UCSD-AML1 (cell line): Measurements from ENCODE around the gene HTRA1.

Source experiments
- DNase-seq: peaks from one replicate; lab custom pipeline; 2025; ENCODE audit not compliant: unreplicated experiment; lab: John Stamatoyannopoulos, UW

Gene HTRA1

GRCh38 chr10:122461367-122461728 is at the start of gene HTRA1:
TSS of gene HTRA1 (plus strand) at chr10:122461553. CDS start at chr10:122461653, 100 bp downstream.
- no peak for DNase-seq

DNA sequence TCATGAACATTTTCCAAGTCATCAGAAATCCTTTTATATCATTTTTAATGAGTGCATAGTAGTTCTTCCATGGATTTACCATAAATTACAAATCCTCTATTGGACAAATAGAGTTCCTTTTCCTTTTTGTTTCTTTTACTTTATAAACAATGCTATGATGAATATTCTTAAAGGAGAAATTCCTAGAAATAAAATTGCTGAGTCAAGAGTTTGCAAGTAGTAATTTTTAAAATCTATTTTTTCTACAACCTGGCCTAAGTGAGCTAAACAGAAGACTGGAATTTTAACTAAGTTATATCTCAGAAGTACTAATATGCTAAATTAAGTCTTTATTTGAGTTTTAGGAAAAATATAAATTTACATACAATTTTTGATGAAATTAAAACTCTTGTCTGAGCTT is 48.0 kb upstream of the HTRA1 start:
- no peak for DNase-seq

GRCh38 chr10:122417667-122418066 is 43.7 kb upstream of the HTRA1 start:
- DNase-seq, result no peak

DNA sequence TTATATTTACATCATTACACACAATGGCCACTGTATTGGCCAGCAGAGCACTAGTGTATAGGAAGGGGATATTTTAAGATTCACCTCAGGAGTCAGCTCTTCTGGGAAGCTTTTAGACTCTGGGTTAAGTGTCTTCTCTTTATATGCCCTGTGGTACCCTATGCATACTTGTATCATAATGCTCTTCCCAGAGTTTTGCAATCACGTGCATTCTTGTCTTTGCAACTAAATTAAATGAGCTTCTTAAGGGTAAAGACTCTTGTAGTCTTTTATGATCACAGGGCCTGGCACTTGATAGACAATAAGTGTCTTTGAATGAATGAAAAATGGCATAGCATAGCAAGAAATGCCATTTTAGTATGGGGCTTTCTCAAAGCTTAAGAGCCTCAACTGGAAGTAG is 42.3 kb upstream of the HTRA1 start:
- DNase-seq, result no peak

DNA sequence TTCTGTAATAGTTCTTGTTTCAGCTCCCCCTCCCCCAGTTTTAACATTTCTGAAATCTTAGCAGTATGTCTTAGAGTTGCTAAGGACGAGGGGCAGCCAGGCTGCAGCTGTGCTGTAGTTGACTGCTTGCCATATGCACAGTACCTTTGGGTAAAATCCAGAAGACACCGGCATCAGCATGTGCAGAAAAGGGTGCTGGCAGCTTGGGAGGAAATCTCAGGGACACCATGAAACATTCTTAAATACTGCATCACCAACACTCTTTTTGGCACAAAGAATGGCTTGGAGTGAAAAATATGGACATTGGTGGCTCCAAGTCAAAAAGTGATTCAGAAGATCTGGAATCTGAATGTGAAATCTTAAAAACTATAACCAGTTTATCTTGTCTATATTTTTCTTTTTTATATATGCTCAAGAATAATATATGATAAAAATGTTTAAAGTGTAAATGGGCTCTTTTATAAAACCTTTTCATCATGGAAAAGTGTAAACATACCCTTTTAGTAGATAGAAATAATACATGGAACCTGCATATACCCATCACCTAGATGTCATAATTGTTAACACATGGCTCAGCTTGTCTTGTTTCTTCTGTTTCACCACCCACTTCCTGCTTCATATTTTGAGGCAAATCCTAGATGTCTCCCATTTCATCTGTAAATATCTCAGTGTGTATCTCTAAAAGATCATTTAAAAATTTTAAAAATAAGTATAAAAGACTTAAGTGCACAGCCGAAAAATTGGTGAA is 41.3 kb upstream of the HTRA1 start:
- DNase-seq, result no peak

GRCh38 chr10:122420624-122421007 is 40.7 kb upstream of the HTRA1 start:
- no peak for DNase-seq

GRCh38 chr10:122421054-122421625 is 40.2 kb upstream of the HTRA1 start:
- DNase-seq, result no peak

- no peak for DNase-seq
These were observed 39.6 kb upstream of the HTRA1 start for GRCh38 chr10:122421742-122422141.

DNA sequence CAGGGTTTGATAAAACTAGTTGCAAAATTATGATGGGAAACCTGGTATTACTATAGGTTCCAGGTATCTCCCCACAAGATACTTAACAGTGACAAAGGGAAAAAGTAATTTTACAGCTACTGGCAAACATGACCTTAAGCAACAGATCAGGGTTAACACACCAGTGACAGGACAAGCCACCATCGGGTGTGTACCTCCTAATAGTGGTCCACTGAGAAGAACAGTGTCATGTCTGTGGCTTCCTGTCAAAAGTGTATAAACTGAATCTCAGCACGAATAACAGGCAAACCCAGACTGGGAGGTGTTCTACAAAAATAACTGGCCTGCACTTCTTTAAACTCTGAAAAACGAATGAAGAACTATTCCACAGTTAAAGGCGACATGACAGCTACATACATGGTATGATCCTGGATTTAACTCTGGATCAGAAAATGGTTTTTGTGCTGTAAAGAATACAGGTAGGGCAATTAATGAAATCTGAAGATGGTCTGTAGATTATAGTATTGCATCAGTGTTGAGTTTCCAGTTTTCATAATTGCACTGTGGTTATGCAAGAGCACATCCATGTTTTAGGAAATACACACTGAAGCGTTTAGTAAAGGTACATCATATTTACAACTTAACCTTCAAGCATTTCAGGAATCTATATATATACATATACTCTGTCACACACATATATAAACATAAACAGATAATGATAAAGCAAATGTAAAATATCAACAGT is 38.9 kb upstream of the HTRA1 start:
- DNase-seq, result no peak

- DNase-seq, result no peak
These were observed 37.3 kb upstream of the HTRA1 start for GRCh38 chr10:122424059-122424458.

- no peak for DNase-seq
These were observed 34.5 kb upstream of the HTRA1 start for GRCh38 chr10:122426829-122427228.

- DNase-seq, result no peak
These were observed 34.1 kb upstream of the HTRA1 start for GRCh38 chr10:122427280-122427679.

GRCh38 chr10:122435212-122435827 is 26.0 kb upstream of the HTRA1 start:
- DNase-seq, result no peak

DNA sequence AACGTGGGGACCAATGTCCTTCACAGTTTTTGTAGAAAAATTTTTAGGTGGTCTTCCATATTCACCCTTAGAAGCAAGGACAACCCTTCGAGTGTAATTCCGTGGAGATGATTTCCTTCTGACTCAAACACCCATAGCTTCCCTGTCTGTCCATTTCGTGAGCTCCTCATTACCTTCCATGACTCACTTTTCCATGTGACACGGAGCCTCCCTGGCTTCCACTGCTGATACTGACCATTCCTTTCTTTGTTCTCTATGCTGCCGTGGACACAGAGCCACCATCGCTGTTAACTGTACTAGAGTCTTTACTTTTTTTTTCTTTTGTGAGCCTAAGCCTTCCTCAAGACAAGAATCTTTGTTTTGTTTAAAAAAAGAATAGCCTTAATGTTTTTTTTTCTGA is 19.4 kb upstream of the HTRA1 start:
- DNase-seq, result no peak

DNA sequence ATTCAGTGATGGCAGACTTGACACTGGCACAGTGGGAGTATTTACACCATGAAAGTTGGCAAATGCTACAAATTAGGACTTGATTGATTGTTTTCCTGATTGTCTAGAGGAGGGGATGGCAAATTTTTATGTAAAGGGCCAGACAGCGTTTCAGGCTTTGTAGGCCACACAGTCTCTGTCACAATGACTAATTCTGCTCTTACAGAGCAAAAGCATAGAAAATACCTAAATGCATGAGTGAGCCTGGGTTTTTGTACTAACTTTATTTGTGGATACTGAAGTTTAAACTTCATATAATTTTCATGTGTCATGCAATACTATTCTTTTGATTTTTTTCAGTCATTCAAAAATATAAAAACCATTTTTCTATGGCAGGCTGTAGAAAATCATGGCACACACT is 15.9 kb upstream of the HTRA1 start:
- no peak for DNase-seq

GRCh38 chr10:122445904-122446303 is 15.4 kb upstream of the HTRA1 start:
- DNase-seq, result no peak

GRCh38 chr10:122446668-122447423 is 14.5 kb upstream of the HTRA1 start:
- no peak for DNase-seq

DNA sequence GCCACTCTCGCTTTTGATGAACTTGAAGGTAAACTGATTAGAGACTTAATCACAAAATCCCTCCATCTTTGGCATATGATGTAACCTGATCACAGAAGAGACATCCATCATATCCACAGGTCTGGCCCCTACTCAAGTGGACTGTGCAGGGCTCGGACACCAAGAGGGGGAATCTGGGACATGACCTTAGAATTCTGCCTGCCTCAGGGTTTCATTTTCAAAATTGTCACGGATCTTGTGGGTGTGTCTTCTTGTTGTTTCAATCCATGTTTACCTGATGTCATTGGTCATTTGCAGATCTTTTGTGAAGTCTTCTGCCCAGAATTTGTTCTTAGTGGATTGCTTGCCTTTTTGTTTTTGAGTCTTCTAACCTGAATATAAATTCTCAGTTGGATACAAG is 12.8 kb upstream of the HTRA1 start:
- DNase-seq, result no peak

DNA sequence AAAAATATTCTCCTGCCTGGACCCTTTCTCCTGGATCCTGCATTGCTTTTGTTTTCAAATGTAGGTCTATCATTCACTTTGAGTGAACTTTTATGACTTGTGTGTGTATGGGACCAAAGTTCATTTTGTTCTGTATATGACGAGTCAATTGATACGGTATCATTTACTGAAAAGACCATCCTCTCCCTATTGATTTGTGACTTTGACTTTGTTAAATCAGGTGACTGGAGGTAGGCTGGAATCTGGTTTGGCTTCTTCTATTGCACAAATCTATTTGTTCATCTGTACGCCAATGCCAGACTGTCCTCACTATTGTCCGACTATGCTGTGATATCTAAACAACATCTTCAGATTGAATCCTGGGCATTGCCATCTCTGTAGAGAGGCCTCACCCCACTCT is 12.2 kb upstream of the HTRA1 start:
- no peak for DNase-seq

- DNase-seq, result no peak
These were observed 10.9 kb upstream of the HTRA1 start for GRCh38 chr10:122450353-122450990.

- DNase-seq, result no peak
These were observed 7.3 kb upstream of the HTRA1 start for GRCh38 chr10:122454071-122454470.
